IPS DF 19.7 (cell line): ENCODE measurements around the gene IL22RA1.

Experiments
- DNase-seq: peaks from one replicate; pipeline ENCODE4 v3.0.0-alpha.2; 2013; ENCODE audit warnings: low read depth, low spot score

Gene IL22RA1

GRCh38 chr1:24142546-24143534, at the start of gene IL22RA1:
IL22RA1 (minus strand) TSS chr1:24143140; CDS start chr1:24143082, 58 bp downstream.
- no peak for DNase-seq

GRCh38 chr1:24191860-24192259, 48.9 kb upstream of the IL22RA1 start:
- no peak for DNase-seq

- DNase-seq = no peak
Measured at GRCh38 chr1:24190983-24191461, 48.1 kb upstream of the IL22RA1 start.

- no peak for DNase-seq
Measured at GRCh38 chr1:24189528-24189927, 46.6 kb upstream of the IL22RA1 start.

GRCh38 chr1:24186993-24187790, 44.3 kb upstream of the IL22RA1 start, which contains the start of gene IFNLR1:
IFNLR1 (minus strand) TSS chr1:24187289; CDS start chr1:24187248, 41 bp downstream.
- no peak for DNase-seq

- no peak for DNase-seq
Measured at GRCh38 chr1:24186711-24186992, 43.7 kb upstream of the IL22RA1 start.

GRCh38 chr1:24186031-24186710, 43.2 kb upstream of the IL22RA1 start:
- DNase-seq = no peak

- DNase-seq = no peak
Measured at GRCh38 chr1:24185076-24185475, 42.1 kb upstream of the IL22RA1 start.

- DNase-seq = no peak
Measured at GRCh38 chr1:24182061-24182460, 39.1 kb upstream of the IL22RA1 start.

- no peak for DNase-seq
Measured at GRCh38 chr1:24181619-24182018, 38.7 kb upstream of the IL22RA1 start.

GRCh38 chr1:24180676-24181075, 37.7 kb upstream of the IL22RA1 start:
- no peak for DNase-seq

- no peak for DNase-seq
Measured at GRCh38 chr1:24179251-24179840, 36.4 kb upstream of the IL22RA1 start.

GRCh38 chr1:24178407-24178806, 35.5 kb upstream of the IL22RA1 start:
- DNase-seq = no peak

GRCh38 chr1:24177161-24177560, 34.2 kb upstream of the IL22RA1 start:
- DNase-seq = no peak

- no peak for DNase-seq
Measured at GRCh38 chr1:24175033-24175755, 32.3 kb upstream of the IL22RA1 start.

GRCh38 chr1:24173638-24174575, 31.0 kb upstream of the IL22RA1 start:
- DNase-seq = no peak

GRCh38 chr1:24172598-24172997, 29.7 kb upstream of the IL22RA1 start:
- DNase-seq = no peak

GRCh38 chr1:24169286-24169685, 26.3 kb upstream of the IL22RA1 start:
- DNase-seq = no peak

GRCh38 chr1:24168245-24168644, 25.3 kb upstream of the IL22RA1 start:
- DNase-seq = no peak

- no peak for DNase-seq
Measured at GRCh38 chr1:24167008-24167407, 24.1 kb upstream of the IL22RA1 start.
